Gastrocnemius medialis (tissue), 4 donors: ENCODE results near the gene STEAP1B.

ENCODE experiments used
- POLR2A ChIP-seq, 2 donors: fragments of 450-650 bp; IDR thresholded peaks; one replicate each; pipeline ENCODE4 v1.6.1; 2017; ENCODE audit warnings: antibody characterized with exemption in 2 of 2, mild to moderate bottlenecking in 2 of 2, moderate library complexity in 2 of 2
- TF ChIP-seq, protein P1 (sequence below), 5 experiments: fragments of 450-650 bp in 3 of 5; fragments of 200-600 bp in 2 of 5; sonication (generic) in 2 of 5; IDR thresholded peaks in 4 of 5; conservative IDR thresholded peaks in 1 of 5; 1 replicate in 4 of 5; 2 replicates in 1 of 5; pipeline ENCODE4 v1.5.1; 2016 to 2019; ENCODE audit warnings: antibody characterized with exemption in 5 of 5, mild to moderate bottlenecking in 3 of 5, moderate library complexity in 3 of 5

DNA sequence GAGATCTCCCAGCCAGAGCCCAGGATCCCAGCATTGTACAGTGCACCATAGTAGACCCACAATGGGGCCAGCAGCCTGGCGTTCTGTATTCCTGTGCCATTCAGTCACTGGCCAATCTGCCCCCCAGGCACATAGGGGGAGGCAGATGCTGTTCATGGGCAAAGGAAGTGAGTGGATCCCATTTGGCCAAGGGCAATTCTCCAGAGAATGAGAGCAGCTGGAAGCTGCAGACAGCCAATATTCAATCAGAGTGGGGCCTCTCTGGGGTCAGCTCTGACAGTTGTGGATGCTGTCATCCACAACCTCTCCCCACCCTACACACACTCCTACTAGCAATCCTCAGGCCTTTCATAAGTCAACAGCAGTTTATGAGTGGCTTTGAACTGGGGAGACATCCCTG lies 17.5 kb downstream of the STEAP1B start:
- TF ChIP-seq POLR2A (IDR thresholded peaks at IDR 0.05), result no peak
- TF ChIP-seq, protein P1, sequence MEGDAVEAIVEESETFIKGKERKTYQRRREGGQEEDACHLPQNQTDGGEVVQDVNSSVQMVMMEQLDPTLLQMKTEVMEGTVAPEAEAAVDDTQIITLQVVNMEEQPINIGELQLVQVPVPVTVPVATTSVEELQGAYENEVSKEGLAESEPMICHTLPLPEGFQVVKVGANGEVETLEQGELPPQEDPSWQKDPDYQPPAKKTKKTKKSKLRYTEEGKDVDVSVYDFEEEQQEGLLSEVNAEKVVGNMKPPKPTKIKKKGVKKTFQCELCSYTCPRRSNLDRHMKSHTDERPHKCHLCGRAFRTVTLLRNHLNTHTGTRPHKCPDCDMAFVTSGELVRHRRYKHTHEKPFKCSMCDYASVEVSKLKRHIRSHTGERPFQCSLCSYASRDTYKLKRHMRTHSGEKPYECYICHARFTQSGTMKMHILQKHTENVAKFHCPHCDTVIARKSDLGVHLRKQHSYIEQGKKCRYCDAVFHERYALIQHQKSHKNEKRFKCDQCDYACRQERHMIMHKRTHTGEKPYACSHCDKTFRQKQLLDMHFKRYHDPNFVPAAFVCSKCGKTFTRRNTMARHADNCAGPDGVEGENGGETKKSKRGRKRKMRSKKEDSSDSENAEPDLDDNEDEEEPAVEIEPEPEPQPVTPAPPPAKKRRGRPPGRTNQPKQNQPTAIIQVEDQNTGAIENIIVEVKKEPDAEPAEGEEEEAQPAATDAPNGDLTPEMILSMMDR (IDR thresholded peaks at IDR 0.05 in 4 of 5, conservative IDR thresholded peaks at IDR 0.05 in 1 of 5), result no peak
